ENCODE data around the gene RAB31.
"Not testable (repeated sequence)": the region's sequence is repeated elsewhere in the genome, so short reads cannot be mapped to it uniquely, and the experiment has no call there.

RAB31 gene

GRCh38 chr18:9884090-9884489 lies 176.0 kb downstream of the RAB31 start:
- DNase-seq (ENCODE audit: low read depth in 2 of 2, low spot score in 1 of 2), result no peak

GRCh38 chr18:9884532-9885140 lies 176.5 kb downstream of the RAB31 start:
- DNase-seq (ENCODE audit: low read depth in 2 of 2, low spot score in 1 of 2), result no peak

- no peak for DNase-seq (ENCODE audit: low read depth in 2 of 2, low spot score in 1 of 2)
Measured at GRCh38 chr18:9885170-9886004, 177.3 kb downstream of the RAB31 start, which contains the start of gene TXNDC2. Gene TXNDC2 (plus strand): TSS chr18:9885973. CDS start chr18:9886681, 708 bp downstream.

- DNase-seq (ENCODE audit: low read depth in 2 of 2, low spot score in 1 of 2), result no peak
Measured at GRCh38 chr18:9886005-9886348, 177.9 kb downstream of the RAB31 start.

- DNase-seq (ENCODE audit: low read depth in 2 of 2, low spot score in 1 of 2), result no peak
Measured at GRCh38 chr18:9887992-9888391, 179.9 kb downstream of the RAB31 start.

GRCh38 chr18:9890196-9890595 lies 182.1 kb downstream of the RAB31 start:
- no peak for DNase-seq (ENCODE audit: low read depth in 2 of 2, low spot score in 1 of 2)

- DNase-seq (ENCODE audit: low read depth in 2 of 2, low spot score in 1 of 2), result no peak
Measured at GRCh38 chr18:9890957-9891356, 182.9 kb downstream of the RAB31 start.

GRCh38 chr18:9891515-9891914 lies 183.4 kb downstream of the RAB31 start:
- not testable (repeated sequence) for DNase-seq (ENCODE audit: low read depth in 2 of 2, low spot score in 1 of 2)

GRCh38 chr18:9894454-9895068 lies 186.5 kb downstream of the RAB31 start:
- DNase-seq (ENCODE audit: low read depth in 2 of 2, low spot score in 1 of 2), result no peak

GRCh38 chr18:9897129-9897528 lies 189.0 kb downstream of the RAB31 start:
- DNase-seq (ENCODE audit: low read depth in 2 of 2, low spot score in 1 of 2), result no peak

- not testable (repeated sequence) for DNase-seq (ENCODE audit: low read depth in 2 of 2, low spot score in 1 of 2)
Measured at GRCh38 chr18:9897787-9898291, 189.7 kb downstream of the RAB31 start.

GRCh38 chr18:9898792-9899549 lies 190.9 kb downstream of the RAB31 start:
- DNase-seq (ENCODE audit: low read depth in 2 of 2, low spot score in 1 of 2), result no peak

- not testable (repeated sequence) for DNase-seq (ENCODE audit: low read depth in 2 of 2, low spot score in 1 of 2)
Measured at GRCh38 chr18:9899550-9899930, 191.4 kb downstream of the RAB31 start.

GRCh38 chr18:9900699-9901098 lies 192.6 kb downstream of the RAB31 start:
- no peak for DNase-seq (ENCODE audit: low read depth in 2 of 2, low spot score in 1 of 2)

GRCh38 chr18:9901377-9901776 lies 193.3 kb downstream of the RAB31 start:
- DNase-seq (ENCODE audit: low read depth in 2 of 2, low spot score in 1 of 2), result no peak

GRCh38 chr18:9902264-9902663 lies 194.2 kb downstream of the RAB31 start:
- not testable (repeated sequence) for DNase-seq (ENCODE audit: low read depth in 2 of 2, low spot score in 1 of 2)

- no peak for DNase-seq (ENCODE audit: low read depth in 2 of 2, low spot score in 1 of 2)
Measured at GRCh38 chr18:9902832-9903231, 194.7 kb downstream of the RAB31 start.

GRCh38 chr18:9905401-9905922 lies 197.4 kb downstream of the RAB31 start:
- no peak for DNase-seq (ENCODE audit: low read depth in 2 of 2, low spot score in 1 of 2)

GRCh38 chr18:9906481-9906880 lies 198.4 kb downstream of the RAB31 start:
- DNase-seq (ENCODE audit: low read depth in 2 of 2, low spot score in 1 of 2), result no peak

- no peak for DNase-seq (ENCODE audit: low read depth in 2 of 2, low spot score in 1 of 2)
Measured at GRCh38 chr18:9907867-9908266, 199.8 kb downstream of the RAB31 start.

GRCh38 chr18:9910071-9910470 lies 202.0 kb downstream of the RAB31 start:
- no peak for DNase-seq (ENCODE audit: low read depth in 2 of 2, low spot score in 1 of 2)

Data from stimulated activated CD8-positive, alpha-beta memory T cell treated with anti-CD3 and anti-CD28 coated beads, Interleukin-4, amount 100 ng/mL, for 1 hour (primary cell).